Trophoblast cell (in vitro differentiated cells and primary cell): ENCODE measurements around the gene STAB2.

Source experiments
- DNase-seq, 2 donors: peaks; one replicate each; pipeline ENCODE4 v3.0.0-alpha.2; 2016
- H2AFZ ChIP-seq: 2 replicates; pipeline ENCODE4 v1.6.1; 2013; ENCODE audit warnings: low read length, moderate library complexity, mild to moderate bottlenecking; ENCODE audit not compliant: insufficient read depth, poor library complexity
- H2AK5ac ChIP-seq: 2 replicates; pipeline ENCODE4 v1.6.1; 2013; ENCODE audit warnings: mild to moderate bottlenecking, low read length
- H2BK120ac ChIP-seq: 2 replicates; pipeline ENCODE4 v1.6.1; 2013; ENCODE audit warnings: low read length, mild to moderate bottlenecking, moderate library complexity; ENCODE audit not compliant: insufficient read depth, poor library complexity
- H2BK12ac ChIP-seq: 2 replicates; pipeline ENCODE4 v1.6.1; 2013; ENCODE audit warnings: mild to moderate bottlenecking, low read length, moderate library complexity
- H2BK5ac ChIP-seq: 2 replicates; pipeline ENCODE4 v1.6.1; 2013; ENCODE audit warnings: low read length, low read depth, moderate library complexity, mild to moderate bottlenecking; ENCODE audit not compliant: poor library complexity
- H3K14ac ChIP-seq: 2 replicates; pipeline ENCODE4 v1.6.1; 2013; ENCODE audit warnings: mild to moderate bottlenecking, low read length
- H3K18ac ChIP-seq: 2 replicates; pipeline ENCODE4 v1.6.1; 2013; ENCODE audit warnings: mild to moderate bottlenecking, low read length
- H3K23ac ChIP-seq: 2 replicates; pipeline ENCODE4 v1.6.1; 2013; ENCODE audit warnings: low read length
- H3K27ac ChIP-seq: 2 replicates; pipeline ENCODE4 v1.5.1; 2013; ENCODE audit warnings: low read depth, mild to moderate bottlenecking, inconsistent platforms, low read length, moderate library complexity
- H3K27me3 ChIP-seq: 2 replicates; pipeline ENCODE4 v1.6.1; 2013; ENCODE audit warnings: inconsistent platforms, mild to moderate bottlenecking, low read length, moderate library complexity; ENCODE audit not compliant: insufficient read depth
- H3K36me3 ChIP-seq, 2 experiments: 1 replicate in 1 of 2; 2 replicates in 1 of 2; pipeline ENCODE4 v1.6.1; 2013; ENCODE audit warnings: low read length in 2 of 2, mild to moderate bottlenecking in 2 of 2, moderate library complexity in 1 of 2; ENCODE audit not compliant: insufficient read depth in 2 of 2, control insufficient read depth in 1 of 2
- H3K4ac ChIP-seq: 2 replicates; pipeline ENCODE4 v1.6.1; 2013; ENCODE audit warnings: low read depth, mild to moderate bottlenecking, low read length, moderate library complexity
- H3K4me1 ChIP-seq, 2 experiments: 1 replicate in 1 of 2; 2 replicates in 1 of 2; pipeline ENCODE4 v1.6.1; 2013; ENCODE audit warnings: low read length in 2 of 2, mild to moderate bottlenecking in 2 of 2, moderate library complexity in 1 of 2; ENCODE audit not compliant: insufficient read depth in 2 of 2, control insufficient read depth in 1 of 2
- H3K4me2 ChIP-seq: 2 replicates; pipeline ENCODE4 v1.6.1; 2013; ENCODE audit warnings: inconsistent platforms, mild to moderate bottlenecking, low read length, moderate library complexity
- H3K4me3 ChIP-seq: 2 replicates; pipeline ENCODE4 v1.5.1; 2013; ENCODE audit warnings: mild to moderate bottlenecking, low read depth, low read length, inconsistent platforms
- H3K79me1 ChIP-seq: one replicate; pipeline ENCODE4 v1.6.1; 2013; ENCODE audit warnings: low read length
- H3K79me2 ChIP-seq: 2 replicates; pipeline ENCODE4 v1.6.1; 2013; ENCODE audit warnings: low read length, mild to moderate bottlenecking; ENCODE audit not compliant: control insufficient read depth, insufficient read depth, poor library complexity
- H3K9ac ChIP-seq: 2 replicates; pipeline ENCODE4 v1.6.1; 2013; ENCODE audit warnings: mild to moderate bottlenecking, low read length
- H3K9me3 ChIP-seq: 2 replicates; pipeline ENCODE4 v1.6.1; 2013; ENCODE audit warnings: low read depth, mild to moderate bottlenecking, control low read depth, inconsistent platforms, low read length; ENCODE audit not compliant: insufficient read depth
- H4K12ac ChIP-seq: 2 replicates; pipeline ENCODE4 v1.6.1; 2013; ENCODE audit warnings: low read depth, mild to moderate bottlenecking, low read length, moderate library complexity
- H4K8ac ChIP-seq: 2 replicates; pipeline ENCODE4 v1.6.1; 2013; ENCODE audit warnings: low read depth, mild to moderate bottlenecking, low read length, moderate library complexity
- H4K91ac ChIP-seq: one replicate; pipeline ENCODE4 v1.6.1; 2013; ENCODE audit warnings: low read depth, mild to moderate bottlenecking, low read length, moderate library complexity
- WGBS: extraction: QIAGEN DNeasy Blood & Tissue Kit; methylation state at CpG from one replicate; pipeline ENCODE4 v1.1.7; 2013; ENCODE audit warnings: missing lambda C conversion rate; ENCODE audit not compliant: insufficient read length, insufficient coverage; ENCODE audit errors: extremely low coverage; 5-methylcytosine and 5-hydroxymethylcytosine counted together

STAB2 gene

DNA sequence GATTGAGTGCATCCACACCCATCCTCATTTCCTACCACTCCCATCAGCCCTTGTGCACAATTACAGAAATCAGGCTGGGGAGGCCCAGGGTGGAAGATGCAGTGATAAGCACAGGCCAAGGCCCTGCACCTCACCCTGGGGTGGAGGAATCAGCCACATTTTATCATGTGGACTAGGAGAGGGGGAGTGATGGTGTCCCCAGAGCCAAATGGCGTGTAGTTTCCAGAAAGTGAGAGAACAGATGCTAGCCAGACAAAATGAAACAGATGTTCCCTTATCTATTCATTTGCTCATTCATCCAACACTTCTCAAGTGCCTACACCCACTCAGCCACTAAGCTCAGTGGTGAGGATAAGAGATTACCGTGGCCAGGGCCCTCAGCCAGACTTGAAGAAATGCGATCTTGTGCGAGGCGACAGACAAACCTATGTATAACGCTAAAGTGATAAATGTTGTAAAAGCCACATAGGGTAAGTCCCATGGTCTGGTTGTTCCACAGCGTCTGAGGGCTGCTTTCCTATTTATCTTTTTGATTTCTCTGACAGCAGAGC, 93.6 kb downstream of the STAB2 start:
- H3K23ac ChIP-seq: no peak overlapping the region
- H3K18ac ChIP-seq: no peak overlapping the region
- no peak overlapping the region for H2BK120ac ChIP-seq
- H4K12ac ChIP-seq: no peak overlapping the region
- no peak overlapping the region for H3K14ac ChIP-seq
- H3K4me1 ChIP-seq: peaks cover 4 to 8% of the 10 kb centered on the region in 2 experiments
- no peaks in the 10 kb centered on the region for H3K9me3 ChIP-seq
- no peak overlapping the region for H2BK12ac ChIP-seq
- H3K4me3 ChIP-seq: no peak overlapping the region
- DNase-seq: no peak
- H3K36me3 ChIP-seq: no peaks in the 10 kb centered on the region
- no peak overlapping the region for H2AK5ac ChIP-seq
- H3K9ac ChIP-seq: no peak overlapping the region
- no peak overlapping the region for H3K4me2 ChIP-seq
- no peak overlapping the region for H3K27ac ChIP-seq
- no peaks in the 10 kb centered on the region for H3K27me3 ChIP-seq
- H4K91ac ChIP-seq: no peak overlapping the region
- H3K79me2 ChIP-seq: no peaks in the 10 kb centered on the region
- no CpG with 5 or more reads among the region's 7 CpGs for WGBS
- no peaks in the 10 kb centered on the region for H3K79me1 ChIP-seq
- H4K8ac ChIP-seq: no peak overlapping the region
- H2BK5ac ChIP-seq: no peak overlapping the region
- H2AFZ ChIP-seq: no peak overlapping the region
- H3K4ac ChIP-seq: no peak overlapping the region

DNA sequence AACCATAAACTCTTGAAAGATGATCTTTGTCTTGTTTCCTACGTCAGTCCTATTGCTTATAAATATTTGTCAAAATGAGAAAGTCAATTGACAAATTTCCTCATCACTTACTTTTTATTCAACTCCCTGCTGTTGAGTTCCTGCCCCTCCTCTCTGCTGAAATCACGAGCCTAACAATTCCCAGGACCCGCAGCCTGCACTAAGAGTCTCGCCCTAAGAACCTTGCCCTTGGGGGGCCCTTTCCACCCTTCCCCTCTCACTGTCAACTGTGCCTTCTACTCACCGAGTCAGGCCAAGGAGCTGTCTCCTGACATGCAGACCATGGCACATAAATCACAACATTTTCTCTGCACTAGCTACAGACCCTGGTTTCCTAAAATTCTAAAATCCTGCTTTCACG, 99.0 kb downstream of the STAB2 start:
- Histone ChIP-seq H2AFZ (no peak overlapping the region), H4K8ac (no peak overlapping the region), H3K27ac (no peak overlapping the region), H3K9me3 (no peaks in the 10 kb centered on the region), H2BK5ac (no peak overlapping the region), H3K18ac (no peak overlapping the region), H3K14ac (no peak overlapping the region), H4K91ac (no peak overlapping the region), H3K79me1 (no peaks in the 10 kb centered on the region), H2BK12ac (no peak overlapping the region), H3K9ac (no peak overlapping the region), H4K12ac (no peak overlapping the region), H3K36me3 (no peaks in the 10 kb centered on the region), H2AK5ac (no peak overlapping the region), H3K23ac (no peak overlapping the region), H3K4me3 (no peak overlapping the region), H3K4me1 (no peaks in the 10 kb centered on the region), H3K4ac (no peak overlapping the region), H3K4me2 (no peak overlapping the region), H2BK120ac (no peak overlapping the region), H3K27me3 (no peaks in the 10 kb centered on the region), H3K79me2 (no peaks in the 10 kb centered on the region)
- WGBS: no CpG with 5 or more reads among the region's 6 CpGs
- DNase-seq: no peak

DNA sequence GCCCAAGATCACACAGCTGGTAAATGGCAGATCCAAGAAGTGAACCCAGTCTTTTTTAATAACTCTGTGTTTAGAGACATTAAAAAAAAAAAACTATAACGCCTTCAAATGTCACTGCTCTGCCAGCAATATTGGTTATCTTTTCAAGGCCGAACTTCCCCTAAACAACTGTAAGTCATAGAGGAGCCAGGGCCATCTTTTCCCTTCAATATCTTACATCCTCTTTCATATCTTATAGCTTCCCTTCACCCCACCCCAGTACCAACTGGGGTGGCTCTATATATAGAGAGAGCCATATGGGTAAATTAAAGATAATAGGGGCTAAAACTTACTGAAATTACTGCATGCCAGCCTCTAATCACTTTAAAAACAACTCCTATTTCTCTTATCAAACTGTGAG, 100.2 kb downstream of the STAB2 start:
- no peak overlapping the region for H2BK12ac ChIP-seq
- no peaks in the 10 kb centered on the region for H3K4me1 ChIP-seq
- H4K91ac ChIP-seq: no peak overlapping the region
- H3K27me3 ChIP-seq: no peaks in the 10 kb centered on the region
- no peak overlapping the region for H4K8ac ChIP-seq
- H3K4ac ChIP-seq: no peak overlapping the region
- no peak overlapping the region for H3K18ac ChIP-seq
- DNase-seq: no peak
- H2AFZ ChIP-seq: no peak overlapping the region
- H3K4me3 ChIP-seq: no peak overlapping the region
- H3K4me2 ChIP-seq: no peak overlapping the region
- WGBS: no CpG with 5 or more reads among the region's 2 CpGs
- H2BK5ac ChIP-seq: no peak overlapping the region
- no peak overlapping the region for H4K12ac ChIP-seq
- H3K79me2 ChIP-seq: no peaks in the 10 kb centered on the region
- no peaks in the 10 kb centered on the region for H3K36me3 ChIP-seq
- no peak overlapping the region for H3K14ac ChIP-seq
- H3K27ac ChIP-seq: no peak overlapping the region
- H3K9me3 ChIP-seq: no peaks in the 10 kb centered on the region
- H3K79me1 ChIP-seq: no peaks in the 10 kb centered on the region
- no peak overlapping the region for H3K9ac ChIP-seq
- no peak overlapping the region for H2BK120ac ChIP-seq
- no peak overlapping the region for H3K23ac ChIP-seq
- no peak overlapping the region for H2AK5ac ChIP-seq

DNA sequence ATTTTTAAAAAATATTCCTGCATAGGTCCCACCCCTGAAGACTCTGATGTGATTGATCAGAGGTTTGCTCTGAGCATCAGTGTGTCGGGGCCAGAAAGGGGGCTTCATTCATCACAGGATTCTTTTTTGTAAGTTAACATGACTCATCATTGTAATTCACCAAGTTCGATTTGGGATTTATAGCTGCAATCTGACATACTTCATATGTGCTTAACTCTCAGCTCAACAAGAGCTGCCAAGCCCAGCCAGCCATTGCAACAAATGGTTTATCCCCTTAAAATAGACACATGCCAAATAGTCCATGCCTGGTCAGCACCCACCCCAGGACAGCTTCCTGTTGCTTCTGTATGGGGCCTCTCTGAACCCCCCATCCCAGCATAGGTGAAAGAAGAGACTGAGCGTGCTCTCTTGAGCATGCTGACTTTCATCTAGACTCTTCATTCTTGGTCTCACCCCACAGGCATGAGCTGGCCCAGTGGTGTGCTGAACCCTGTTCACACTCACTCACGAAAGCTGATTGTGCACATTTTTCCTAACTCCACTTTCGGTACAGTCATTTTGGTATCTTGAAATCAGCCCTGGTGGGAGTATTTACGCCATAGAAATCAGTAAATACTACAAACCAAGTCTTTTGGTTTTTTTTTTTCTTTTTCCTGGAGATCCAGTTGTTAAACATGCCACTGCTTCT, 101.4 kb downstream of the STAB2 start:
- Histone ChIP-seq H3K79me1 (no peaks in the 10 kb centered on the region), H2AK5ac (no peak overlapping the region), H3K9me3 (no peaks in the 10 kb centered on the region), H3K27me3 (no peaks in the 10 kb centered on the region), H4K12ac (no peak overlapping the region), H2BK120ac (no peak overlapping the region), H4K91ac (no peak overlapping the region), H2BK12ac (no peak overlapping the region), H3K4ac (no peak overlapping the region), H3K36me3 (no peaks in the 10 kb centered on the region), H3K23ac (no peak overlapping the region), H3K14ac (no peak overlapping the region), H2BK5ac (no peak overlapping the region), H3K4me1 (no peaks in the 10 kb centered on the region), H3K9ac (no peak overlapping the region), H3K4me2 (no peak overlapping the region), H3K4me3 (no peak overlapping the region), H3K79me2 (no peaks in the 10 kb centered on the region), H3K18ac (no peak overlapping the region), H4K8ac (no peak overlapping the region), H3K27ac (no peak overlapping the region), H2AFZ (no peak overlapping the region)
- WGBS: no CpG with 5 or more reads among the region's 6 CpGs
- peak in 1 of 2 donors; percentile 13 for DNase-seq
